GM18951 (cell line): ENCODE data around the gene HAPLN2.

Experiments used
- POLR2A ChIP-seq: IDR thresholded peaks from 4 replicates; pipeline ENCODE4 v1.6.1; 2011; ENCODE audit warnings: mild to moderate bottlenecking; ENCODE audit not compliant: insufficient read length, insufficient read depth; ENCODE audit errors: extremely low read depth
- in situ Hi-C: fragments of 300-500 bp; cut with MboI; formaldehyde crosslinking; loops from one replicate; pipeline ENCODE4 v1.12.0; 2022; ENCODE audit warnings: low sequenced_read_pairs, mixed read lengths, inconsistent platforms; ENCODE audit not compliant: unreplicated experiment

The HAPLN2 gene

GRCh38 chr1:156639601-156640101 is 20.4 kb downstream of the HAPLN2 start:
- in situ Hi-C loops, result no loop called here
- TF ChIP-seq POLR2A, result no peak

GRCh38 chr1:156640842-156641706 is 21.9 kb downstream of the HAPLN2 start:
- no peak for TF ChIP-seq POLR2A

GRCh38 chr1:156641761-156642264 is 22.6 kb downstream of the HAPLN2 start, which contains the start of gene BCAN:
BCAN (plus strand) TSS chr1:156642117; CDS start chr1:156646055, 3,938 bp downstream.
- TF ChIP-seq POLR2A, result no peak
- in situ Hi-C loops, result no loop called here

More at GRCh38 chr1:156640842-156641706, 21.9 kb downstream of the HAPLN2 start:
- in situ Hi-C loops, result no loop called here

- TF ChIP-seq POLR2A, result no peak
These were observed 23.2 kb downstream of the HAPLN2 start for GRCh38 chr1:156642265-156643048.

GRCh38 chr1:156643049-156643777 is 24.0 kb downstream of the HAPLN2 start:
- in situ Hi-C loops, result no loop called here
- no peak for TF ChIP-seq POLR2A

More at GRCh38 chr1:156642265-156643048, 23.2 kb downstream of the HAPLN2 start:
- in situ Hi-C loops, result no loop called here

- in situ Hi-C loops, result no loop called here
- no peak for TF ChIP-seq POLR2A
These were observed 24.5 kb downstream of the HAPLN2 start for GRCh38 chr1:156643778-156644092.

- in situ Hi-C loops, result no loop called here
- TF ChIP-seq POLR2A, result no peak
These were observed 24.9 kb downstream of the HAPLN2 start for GRCh38 chr1:156644146-156644545.

GRCh38 chr1:156644640-156645039 is 25.4 kb downstream of the HAPLN2 start:
- TF ChIP-seq POLR2A, result no peak
- in situ Hi-C loops, result no loop called here

- in situ Hi-C loops, result no loop called here
These were observed 25.8 kb downstream of the HAPLN2 start for GRCh38 chr1:156645056-156645455.

GRCh38 chr1:156645666-156646065 is 26.5 kb downstream of the HAPLN2 start:
- in situ Hi-C loops, result no loop called here
- no peak for TF ChIP-seq POLR2A

More at GRCh38 chr1:156645056-156645455, 25.8 kb downstream of the HAPLN2 start:
- TF ChIP-seq POLR2A, result no peak

- TF ChIP-seq POLR2A, result no peak
- in situ Hi-C loops, result no loop called here
These were observed 27.6 kb downstream of the HAPLN2 start for GRCh38 chr1:156646738-156647211.

- in situ Hi-C loops, result no loop called here
- no peak for TF ChIP-seq POLR2A
These were observed 28.1 kb downstream of the HAPLN2 start for GRCh38 chr1:156647351-156647750.
